ENCODE data around the gene POLR2H. TPM values are rescaled to one million over a fixed set of nuclear protein-coding genes. Genes with fewer than 3 reads are reported as not detected.

POLR2H gene
- total and polyA plus RNA-seq, 10 of the 15 experiments (the other 5 are each of a cell fraction or from before 2014, with no cell fraction given): 74.2 to 357 (median 143) TPM

DNA sequence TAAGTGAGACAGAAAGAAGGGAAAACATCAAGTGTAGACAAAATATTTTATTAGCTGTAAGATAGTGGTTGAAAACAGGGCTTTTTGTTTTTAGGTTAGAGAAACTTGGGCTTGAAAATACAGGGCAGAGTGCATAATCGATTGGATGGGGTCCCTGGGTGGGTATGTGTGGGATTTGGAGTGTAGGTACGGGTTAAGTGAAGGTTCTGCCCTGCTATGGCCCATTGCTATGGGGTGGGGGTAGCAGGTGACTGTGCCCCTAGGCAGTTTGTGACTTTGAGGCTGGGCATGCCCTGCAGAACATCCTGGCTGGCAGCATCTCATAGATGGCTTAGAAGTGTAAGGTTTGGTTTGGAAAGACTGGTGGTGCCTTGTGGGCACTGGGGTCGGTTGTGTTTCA is 27.8 kb upstream of the POLR2H start:
- TF ChIP-seq, protein P1, sequence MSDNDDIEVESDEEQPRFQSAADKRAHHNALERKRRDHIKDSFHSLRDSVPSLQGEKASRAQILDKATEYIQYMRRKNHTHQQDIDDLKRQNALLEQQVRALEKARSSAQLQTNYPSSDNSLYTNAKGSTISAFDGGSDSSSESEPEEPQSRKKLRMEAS (IDR thresholded peaks at IDR 0.05; ENCODE audit: low read depth, low read length): no peak
- TF ChIP-seq SMARCA5 (IDR thresholded peaks at IDR 0.05) (no peak), SUPT20H (IDR thresholded peaks at IDR 0.05; ENCODE audit: borderline replicate concordance, control insufficient read depth, low read depth, low read length) (no peak), ASH2L (IDR thresholded peaks at IDR 0.05; ENCODE audit: borderline replicate concordance, low read depth) (no peak), ZNF384 (IDR thresholded peaks at IDR 0.05; ENCODE audit: borderline replicate concordance, low read depth, low read length) (no peak)
- TF ChIP-seq, protein P2, sequence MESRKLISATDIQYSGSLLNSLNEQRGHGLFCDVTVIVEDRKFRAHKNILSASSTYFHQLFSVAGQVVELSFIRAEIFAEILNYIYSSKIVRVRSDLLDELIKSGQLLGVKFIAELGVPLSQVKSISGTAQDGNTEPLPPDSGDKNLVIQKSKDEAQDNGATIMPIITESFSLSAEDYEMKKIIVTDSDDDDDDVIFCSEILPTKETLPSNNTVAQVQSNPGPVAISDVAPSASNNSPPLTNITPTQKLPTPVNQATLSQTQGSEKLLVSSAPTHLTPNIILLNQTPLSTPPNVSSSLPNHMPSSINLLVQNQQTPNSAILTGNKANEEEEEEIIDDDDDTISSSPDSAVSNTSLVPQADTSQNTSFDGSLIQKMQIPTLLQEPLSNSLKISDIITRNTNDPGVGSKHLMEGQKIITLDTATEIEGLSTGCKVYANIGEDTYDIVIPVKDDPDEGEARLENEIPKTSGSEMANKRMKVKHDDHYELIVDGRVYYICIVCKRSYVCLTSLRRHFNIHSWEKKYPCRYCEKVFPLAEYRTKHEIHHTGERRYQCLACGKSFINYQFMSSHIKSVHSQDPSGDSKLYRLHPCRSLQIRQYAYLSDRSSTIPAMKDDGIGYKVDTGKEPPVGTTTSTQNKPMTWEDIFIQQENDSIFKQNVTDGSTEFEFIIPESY (IDR thresholded peaks at IDR 0.05): no peak
- TF ChIP-seq, protein P3, sequence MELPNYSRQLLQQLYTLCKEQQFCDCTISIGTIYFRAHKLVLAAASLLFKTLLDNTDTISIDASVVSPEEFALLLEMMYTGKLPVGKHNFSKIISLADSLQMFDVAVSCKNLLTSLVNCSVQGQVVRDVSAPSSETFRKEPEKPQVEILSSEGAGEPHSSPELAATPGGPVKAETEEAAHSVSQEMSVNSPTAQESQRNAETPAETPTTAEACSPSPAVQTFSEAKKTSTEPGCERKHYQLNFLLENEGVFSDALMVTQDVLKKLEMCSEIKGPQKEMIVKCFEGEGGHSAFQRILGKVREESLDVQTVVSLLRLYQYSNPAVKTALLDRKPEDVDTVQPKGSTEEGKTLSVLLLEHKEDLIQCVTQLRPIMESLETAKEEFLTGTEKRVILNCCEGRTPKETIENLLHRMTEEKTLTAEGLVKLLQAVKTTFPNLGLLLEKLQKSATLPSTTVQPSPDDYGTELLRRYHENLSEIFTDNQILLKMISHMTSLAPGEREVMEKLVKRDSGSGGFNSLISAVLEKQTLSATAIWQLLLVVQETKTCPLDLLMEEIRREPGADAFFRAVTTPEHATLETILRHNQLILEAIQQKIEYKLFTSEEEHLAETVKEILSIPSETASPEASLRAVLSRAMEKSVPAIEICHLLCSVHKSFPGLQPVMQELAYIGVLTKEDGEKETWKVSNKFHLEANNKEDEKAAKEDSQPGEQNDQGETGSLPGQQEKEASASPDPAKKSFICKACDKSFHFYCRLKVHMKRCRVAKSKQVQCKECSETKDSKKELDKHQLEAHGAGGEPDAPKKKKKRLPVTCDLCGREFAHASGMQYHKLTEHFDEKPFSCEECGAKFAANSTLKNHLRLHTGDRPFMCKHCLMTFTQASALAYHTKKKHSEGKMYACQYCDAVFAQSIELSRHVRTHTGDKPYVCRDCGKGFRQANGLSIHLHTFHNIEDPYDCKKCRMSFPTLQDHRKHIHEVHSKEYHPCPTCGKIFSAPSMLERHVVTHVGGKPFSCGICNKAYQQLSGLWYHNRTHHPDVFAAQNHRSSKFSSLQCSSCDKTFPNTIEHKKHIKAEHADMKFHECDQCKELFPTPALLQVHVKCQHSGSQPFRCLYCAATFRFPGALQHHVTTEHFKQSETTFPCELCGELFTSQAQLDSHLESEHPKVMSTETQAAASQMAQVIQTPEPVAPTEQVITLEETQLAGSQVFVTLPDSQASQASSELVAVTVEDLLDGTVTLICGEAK (IDR thresholded peaks at IDR 0.05; ENCODE audit: borderline replicate concordance): no peak
- Histone ChIP-seq H3K4me3 (no peak overlapping the region), H3K9ac (ENCODE audit: control insufficient read depth, insufficient read depth, low read length) (no peak overlapping the region), H2AFZ (ENCODE audit: control insufficient read depth, low read depth, low read length) (no peak overlapping the region), H3K27ac (ENCODE audit: control insufficient read depth, insufficient read depth) (no peak overlapping the region), H3K79me2 (ENCODE audit: control insufficient read depth, insufficient read depth, low read length) (no peaks in the 10 kb centered on the region), H3K4me1 (ENCODE audit: control insufficient read depth, insufficient read depth, low read length) (peaks cover 8% of the 10 kb centered on the region), H3K9me3 (replicated peaks; ENCODE audit: control insufficient read depth, insufficient read depth, low read length) (no peaks in the 10 kb centered on the region), H4K20me1 (ENCODE audit: control insufficient read depth, insufficient read depth) (peaks cover 2% of the 10 kb centered on the region), H3K36me3 (ENCODE audit: control insufficient read depth in 2 of 2, insufficient read depth in 2 of 2, low read length in 1 of 2) (peaks cover 29 to 36% of the 10 kb centered on the region in 2 experiments), H3K4me2 (ENCODE audit: control insufficient read depth, insufficient read depth) (no peak overlapping the region), H3K27me3 (replicated peaks in 1 of 2; ENCODE audit: control insufficient read depth in 2 of 2, insufficient read depth in 2 of 2, low read length in 1 of 2) (no peaks in the 10 kb centered on the region)
- no peak for ATAC-seq
- ChIA-PET CTCF (no interaction called here), SMC1A (ENCODE audit: uncharacterized antibody, unreplicated experiment) (no interaction called here), RAD21 (ENCODE audit: unreplicated experiment) (no interaction called here), POLR2A (no interaction called here)
- intact Hi-C loops (cut with micrococcal nuclease; ENCODE audit: unreplicated experiment): no loop called here
- in situ Hi-C loops (cut with MboI): no loop called here
- DNase-seq (ENCODE audit: low read depth, low spot score): no peak
- 55% methylated on average over 3 of the region's 3 CpGs for WGBS (ENCODE audit: insufficient coverage, insufficient replicate concordance, low lambda C conversion rate, missing lambda C conversion rate)
- BruUV-seq (replicated peaks): no TSS peak
- FAIRE-seq: no peak

Data from GM12878 (cell line).